ENCODE data around the gene ANGPTL1. TPM values are rescaled to one million over a fixed set of nuclear protein-coding genes. Genes with fewer than 3 reads are reported as not detected.

Gene ANGPTL1
- total and polyA plus RNA-seq, 2 of the 13 experiments (the other 11 are each of a cell fraction or from before 2014, with no cell fraction given): 2.9 to 9.3 TPM

- Histone ChIP-seq H3K27me3 (ENCODE audit: control insufficient read depth in 1 of 2, insufficient read depth in 2 of 2, low read length in 2 of 2) (no peaks in the 10 kb centered on the region), H2AFZ (ENCODE audit: low read length) (no peak overlapping the region), H3K9me3 (ENCODE audit: low read length) (no peaks in the 10 kb centered on the region), H3K4me3 (replicated peaks in 1 of 3; ENCODE audit: insufficient read depth in 1 of 3, low read depth in 2 of 3, low read length in 3 of 3) (no peak overlapping the region), H4K20me1 (ENCODE audit: insufficient read depth, low read length) (no peaks in the 10 kb centered on the region), H3K36me3 (replicated peaks in 1 of 2; ENCODE audit: control insufficient read depth in 1 of 2, insufficient read depth in 2 of 2, low read length in 2 of 2) (peaks cover 0 to 4% of the 10 kb centered on the region in 2 experiments; a peak in 1 of 5 replicates), H3K9ac (ENCODE audit: insufficient read depth, low read depth, low read length) (no peak overlapping the region), H3K4me1 (ENCODE audit: insufficient read depth, low read length) (no peaks in the 10 kb centered on the region), H3K4me2 (ENCODE audit: low read depth, low read length) (no peak overlapping the region), H3K79me2 (ENCODE audit: insufficient read depth, low read length) (peaks cover 4% of the 10 kb centered on the region), H3K27ac (ENCODE audit: extremely low read length, insufficient read depth, low read length) (no peak overlapping the region)
- ChIA-PET POLR2A (no interaction called here), CTCF (ENCODE audit: low intra/inter-chr PET ratio, low total read pairs) (no interaction called here)
- ATAC-seq (no peak), DNase-seq (ENCODE audit: low spot score) (no peak), FAIRE-seq (no peak)
- WGBS (ENCODE audit: low lambda C conversion rate): 96% methylated on average over 2 of the region's 2 CpGs
- TF ChIP-seq, protein P1, sequence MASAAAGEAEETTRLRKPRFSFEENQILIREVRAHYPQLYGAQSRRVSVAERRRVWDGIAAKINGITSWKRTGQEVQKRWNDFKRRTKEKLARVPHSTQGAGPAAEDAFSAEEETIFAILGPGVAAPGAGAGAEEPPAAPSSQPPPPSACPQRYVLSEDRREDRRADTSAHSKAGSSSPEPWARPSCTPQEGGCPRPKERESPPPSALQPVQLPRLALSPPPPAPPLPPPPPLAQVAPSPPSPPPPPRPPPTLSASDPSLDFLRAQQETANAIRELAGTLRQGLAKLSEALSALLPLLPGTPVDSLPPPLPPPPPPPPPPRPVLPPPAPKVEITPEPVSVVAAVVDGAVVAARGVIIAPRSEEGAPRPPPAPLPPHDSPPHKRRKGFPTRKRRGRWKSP (CRISPR knock-in tag; IDR thresholded peaks at IDR 0.05): no peak
- TF ChIP-seq ZNF766 (CRISPR knock-in tag; IDR thresholded peaks at IDR 0.05; ENCODE audit: borderline replicate concordance) (no peak), TRIM24 (CRISPR knock-in tag; IDR thresholded peaks at IDR 0.05) (no peak), AGO1 (IDR thresholded peaks at IDR 0.05; ENCODE audit: low read depth, low read length, poor library complexity, severe bottlenecking) (no peak)
- TF ChIP-seq, protein P2, sequence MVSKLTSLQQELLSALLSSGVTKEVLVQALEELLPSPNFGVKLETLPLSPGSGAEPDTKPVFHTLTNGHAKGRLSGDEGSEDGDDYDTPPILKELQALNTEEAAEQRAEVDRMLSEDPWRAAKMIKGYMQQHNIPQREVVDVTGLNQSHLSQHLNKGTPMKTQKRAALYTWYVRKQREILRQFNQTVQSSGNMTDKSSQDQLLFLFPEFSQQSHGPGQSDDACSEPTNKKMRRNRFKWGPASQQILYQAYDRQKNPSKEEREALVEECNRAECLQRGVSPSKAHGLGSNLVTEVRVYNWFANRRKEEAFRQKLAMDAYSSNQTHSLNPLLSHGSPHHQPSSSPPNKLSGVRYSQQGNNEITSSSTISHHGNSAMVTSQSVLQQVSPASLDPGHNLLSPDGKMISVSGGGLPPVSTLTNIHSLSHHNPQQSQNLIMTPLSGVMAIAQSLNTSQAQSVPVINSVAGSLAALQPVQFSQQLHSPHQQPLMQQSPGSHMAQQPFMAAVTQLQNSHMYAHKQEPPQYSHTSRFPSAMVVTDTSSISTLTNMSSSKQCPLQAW (CRISPR knock-in tag; IDR thresholded peaks at IDR 0.05): no peak
- in situ Hi-C loops (cut with HindIII; ENCODE audit: extremely low pct_ligation_motif_present, low pct_unique_long_range_greater_than_20kb): no loop called here
- intact Hi-C loops (cut with micrococcal nuclease; ENCODE audit: unreplicated experiment): no loop called here
- BruUV-seq (replicated peaks): no TSS peak
Measured at GRCh38 chr1:178857126-178857525, 13.8 kb downstream of the ANGPTL1 start.

DNA sequence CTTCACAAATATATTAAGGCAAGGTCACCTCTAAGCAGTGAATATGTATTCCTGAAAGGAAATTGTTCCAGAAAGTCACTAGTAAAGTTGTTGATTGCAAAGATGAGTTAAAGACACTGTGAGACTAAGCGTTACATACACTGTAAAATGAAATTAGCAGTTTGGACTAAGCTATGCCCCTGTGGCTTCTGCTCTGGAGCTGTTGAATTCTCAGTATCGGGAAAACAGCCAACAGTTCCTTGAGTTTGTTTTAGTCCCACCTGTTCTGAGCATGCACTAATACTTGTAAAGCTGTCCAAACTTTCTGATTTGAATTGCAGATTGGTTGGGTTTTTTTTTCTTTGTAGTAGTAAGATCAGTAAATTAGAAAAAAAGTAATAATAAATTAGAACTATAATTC, 21.0 kb downstream of the ANGPTL1 start:
- ChIA-PET CTCF (ENCODE audit: low intra/inter-chr PET ratio, low total read pairs) (no interaction called here), POLR2A (no interaction called here)
- Histone ChIP-seq H3K79me2 (ENCODE audit: insufficient read depth, low read length) (no peaks in the 10 kb centered on the region), H4K20me1 (ENCODE audit: insufficient read depth, low read length) (no peaks in the 10 kb centered on the region), H3K9ac (ENCODE audit: insufficient read depth, low read depth, low read length) (no peak overlapping the region), H3K27ac (ENCODE audit: extremely low read length, insufficient read depth, low read length) (no peak overlapping the region), H3K36me3 (replicated peaks in 1 of 2; ENCODE audit: control insufficient read depth in 1 of 2, insufficient read depth in 2 of 2, low read length in 2 of 2) (no peaks in the 10 kb centered on the region; a peak in 2 of 5 replicates), H3K4me2 (ENCODE audit: low read depth, low read length) (no peak overlapping the region), H2AFZ (ENCODE audit: low read length) (no peak overlapping the region), H3K4me1 (ENCODE audit: insufficient read depth, low read length) (0 out of 2 replicates have a peak, but pooled peaks cover 6% of the 10 kb centered on the region), H3K9me3 (ENCODE audit: low read length) (no peaks in the 10 kb centered on the region), H3K4me3 (replicated peaks in 1 of 3; ENCODE audit: insufficient read depth in 1 of 3, low read depth in 2 of 3, low read length in 3 of 3) (no peak overlapping the region), H3K27me3 (ENCODE audit: control insufficient read depth in 1 of 2, insufficient read depth in 2 of 2, low read length in 2 of 2) (no peaks in the 10 kb centered on the region)
- DNase-seq (ENCODE audit: low spot score): no peak
- TF ChIP-seq ZNF432 (CRISPR knock-in tag; IDR thresholded peaks at IDR 0.05; ENCODE audit: borderline replicate concordance) (no peak), KAT8 (CRISPR knock-in tag; IDR thresholded peaks at IDR 0.05) (no peak)
- no TSS peak for BruUV-seq (replicated peaks)
- in situ Hi-C loops (cut with HindIII; ENCODE audit: extremely low pct_ligation_motif_present, low pct_unique_long_range_greater_than_20kb): no loop called here
- FAIRE-seq: no peak
- ATAC-seq: no peak
- 100% methylated on average over 2 of the region's 2 CpGs for WGBS (ENCODE audit: low lambda C conversion rate)
- intact Hi-C loops (cut with micrococcal nuclease; ENCODE audit: unreplicated experiment): no loop called here
